SK-N-SH treated with all-trans-retinoic acid at 6 μM for 48 hours (cell line): ENCODE data around the gene UGT1A3.

Source experiments
- ATAC-seq: fragments of 200-7000 bp; cut with Tn5 transposase; 3 replicates; pipeline ENCODE4 v1.9.1; 2020; ENCODE audit warnings: mild to moderate bottlenecking, moderate library complexity
- ARNTL ChIP-seq: fragments of 450-650 bp; formaldehyde crosslinking; IDR thresholded peaks from 2 replicates; pipeline ENCODE4 v1.5.0; 2020; ENCODE audit warnings: low read depth, mild to moderate bottlenecking, moderate library complexity, borderline replicate concordance
- BACH2 ChIP-seq: fragments of 250-450 bp; sonication (Bioruptor Pico); IDR thresholded peaks from 2 replicates; pipeline ENCODE4 v1.9.0; 2021; ENCODE audit warnings: mild to moderate bottlenecking, borderline replicate concordance
- CREB5 ChIP-seq: fragments of 250-450 bp; sonication (Bioruptor Pico); IDR thresholded peaks from 2 replicates; pipeline ENCODE4 v1.5.1; 2020; ENCODE audit warnings: low read depth, mild to moderate bottlenecking, moderate library complexity
- CSDC2 ChIP-seq: fragments of 250-450 bp; sonication (Bioruptor Pico); IDR thresholded peaks from 2 replicates; pipeline ENCODE4 v1.5.0; 2020; ENCODE audit warnings: mild to moderate bottlenecking, moderate library complexity
- PATZ1 ChIP-seq: fragments of 250-450 bp; sonication (Bioruptor Pico); IDR thresholded peaks from 2 replicates; pipeline ENCODE4 v1.8.0; 2020; ENCODE audit warnings: mild to moderate bottlenecking, moderate library complexity, borderline replicate concordance
- PPARA ChIP-seq: fragments of 250-450 bp; sonication (Bioruptor Pico); IDR thresholded peaks from 2 replicates; pipeline ENCODE4 v1.5.0; 2020; ENCODE audit warnings: mild to moderate bottlenecking, borderline replicate concordance
- RARB ChIP-seq: fragments of 250-450 bp; sonication (Bioruptor Pico); IDR thresholded peaks from 2 replicates; pipeline ENCODE4 v1.8.0; 2021; ENCODE audit warnings: mild to moderate bottlenecking, moderate library complexity
- SNAI2 ChIP-seq: fragments of 250-450 bp; sonication (Bioruptor Pico); IDR thresholded peaks from 2 replicates; pipeline ENCODE4 v1.5.0; 2020; ENCODE audit warnings: mild to moderate bottlenecking, moderate library complexity
- TCF4 ChIP-seq: fragments of 250-450 bp; sonication (Bioruptor Pico); IDR thresholded peaks from 2 replicates; pipeline ENCODE4 v1.8.0; 2021; ENCODE audit warnings: mild to moderate bottlenecking, moderate library complexity, borderline replicate concordance
- TOX ChIP-seq: fragments of 250-450 bp; sonication (Bioruptor Pico); IDR thresholded peaks from 2 replicates; pipeline ENCODE4 v1.8.0; 2021; ENCODE audit warnings: mild to moderate bottlenecking, moderate library complexity, borderline replicate concordance
- ZC3H10 ChIP-seq: fragments of 250-450 bp; sonication (Bioruptor Pico); IDR thresholded peaks from 2 replicates; pipeline ENCODE4 v1.5.1; 2021; ENCODE audit warnings: mild to moderate bottlenecking, moderate library complexity
- ZFP3 ChIP-seq: fragments of 250-450 bp; sonication (Bioruptor Pico); IDR thresholded peaks from 2 replicates; pipeline ENCODE4 v1.5.0; 2020; ENCODE audit warnings: mild to moderate bottlenecking, moderate library complexity
- ZFP30 ChIP-seq: fragments of 450-650 bp; formaldehyde crosslinking; IDR thresholded peaks from 2 replicates; pipeline ENCODE4 v1.5.0; 2022; ENCODE audit warnings: mild to moderate bottlenecking, moderate library complexity
- ZNF565 ChIP-seq: fragments of 450-650 bp; formaldehyde crosslinking; conservative IDR thresholded peaks from 2 replicates; pipeline ENCODE4 v1.5.0; 2020; ENCODE audit warnings: low read depth, mild to moderate bottlenecking, moderate library complexity
- ZNF70 ChIP-seq: fragments of 450-650 bp; formaldehyde crosslinking; IDR thresholded peaks from 2 replicates; pipeline ENCODE4 v1.5.0; 2020; ENCODE audit warnings: mild to moderate bottlenecking, moderate library complexity
- ZNF8 ChIP-seq: fragments of 450-650 bp; formaldehyde crosslinking; IDR thresholded peaks from 2 replicates; pipeline ENCODE4 v1.5.0; 2020; ENCODE audit warnings: mild to moderate bottlenecking, moderate library complexity
- TF ChIP-seq, protein P1 (sequence below): fragments of 250-450 bp; sonication (Bioruptor Pico); IDR thresholded peaks from 2 replicates; pipeline ENCODE4 v1.5.0; 2020; ENCODE audit warnings: mild to moderate bottlenecking, moderate library complexity
- TF ChIP-seq, protein P2 (sequence below): fragments of 250-450 bp; sonication (Bioruptor Pico); IDR thresholded peaks from 2 replicates; pipeline ENCODE4 v1.8.0; 2021; ENCODE audit warnings: low read depth, mild to moderate bottlenecking, moderate library complexity, borderline replicate concordance

Gene UGT1A3

GRCh38 chr2:233799087-233799665 lies 70.3 kb downstream of the UGT1A3 start:
- ATAC-seq, result no peak
- TF ChIP-seq, protein P1, sequence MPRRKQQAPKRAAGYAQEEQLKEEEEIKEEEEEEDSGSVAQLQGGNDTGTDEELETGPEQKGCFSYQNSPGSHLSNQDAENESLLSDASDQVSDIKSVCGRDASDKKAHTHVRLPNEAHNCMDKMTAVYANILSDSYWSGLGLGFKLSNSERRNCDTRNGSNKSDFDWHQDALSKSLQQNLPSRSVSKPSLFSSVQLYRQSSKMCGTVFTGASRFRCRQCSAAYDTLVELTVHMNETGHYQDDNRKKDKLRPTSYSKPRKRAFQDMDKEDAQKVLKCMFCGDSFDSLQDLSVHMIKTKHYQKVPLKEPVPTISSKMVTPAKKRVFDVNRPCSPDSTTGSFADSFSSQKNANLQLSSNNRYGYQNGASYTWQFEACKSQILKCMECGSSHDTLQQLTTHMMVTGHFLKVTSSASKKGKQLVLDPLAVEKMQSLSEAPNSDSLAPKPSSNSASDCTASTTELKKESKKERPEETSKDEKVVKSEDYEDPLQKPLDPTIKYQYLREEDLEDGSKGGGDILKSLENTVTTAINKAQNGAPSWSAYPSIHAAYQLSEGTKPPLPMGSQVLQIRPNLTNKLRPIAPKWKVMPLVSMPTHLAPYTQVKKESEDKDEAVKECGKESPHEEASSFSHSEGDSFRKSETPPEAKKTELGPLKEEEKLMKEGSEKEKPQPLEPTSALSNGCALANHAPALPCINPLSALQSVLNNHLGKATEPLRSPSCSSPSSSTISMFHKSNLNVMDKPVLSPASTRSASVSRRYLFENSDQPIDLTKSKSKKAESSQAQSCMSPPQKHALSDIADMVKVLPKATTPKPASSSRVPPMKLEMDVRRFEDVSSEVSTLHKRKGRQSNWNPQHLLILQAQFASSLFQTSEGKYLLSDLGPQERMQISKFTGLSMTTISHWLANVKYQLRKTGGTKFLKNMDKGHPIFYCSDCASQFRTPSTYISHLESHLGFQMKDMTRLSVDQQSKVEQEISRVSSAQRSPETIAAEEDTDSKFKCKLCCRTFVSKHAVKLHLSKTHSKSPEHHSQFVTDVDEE (CRISPR knock-in tag), result no peak
- TF ChIP-seq RARB (no peak), ZNF70 (CRISPR knock-in tag) (no peak), ZFP3 (CRISPR knock-in tag) (no peak), ARNTL (CRISPR knock-in tag) (no peak), PPARA (no peak), CREB5 (CRISPR knock-in tag) (no peak), PATZ1 (CRISPR knock-in tag) (no peak), ZFP30 (no peak)
- TF ChIP-seq, protein P2, sequence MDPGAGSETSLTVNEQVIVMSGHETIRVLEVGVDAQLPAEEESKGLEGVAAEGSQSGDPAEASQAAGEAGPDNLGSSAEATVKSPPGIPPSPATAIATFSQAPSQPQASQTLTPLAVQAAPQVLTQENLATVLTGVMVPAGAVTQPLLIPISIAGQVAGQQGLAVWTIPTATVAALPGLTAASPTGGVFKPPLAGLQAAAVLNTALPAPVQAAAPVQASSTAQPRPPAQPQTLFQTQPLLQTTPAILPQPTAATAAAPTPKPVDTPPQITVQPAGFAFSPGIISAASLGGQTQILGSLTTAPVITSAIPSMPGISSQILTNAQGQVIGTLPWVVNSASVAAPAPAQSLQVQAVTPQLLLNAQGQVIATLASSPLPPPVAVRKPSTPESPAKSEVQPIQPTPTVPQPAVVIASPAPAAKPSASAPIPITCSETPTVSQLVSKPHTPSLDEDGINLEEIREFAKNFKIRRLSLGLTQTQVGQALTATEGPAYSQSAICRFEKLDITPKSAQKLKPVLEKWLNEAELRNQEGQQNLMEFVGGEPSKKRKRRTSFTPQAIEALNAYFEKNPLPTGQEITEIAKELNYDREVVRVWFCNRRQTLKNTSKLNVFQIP (CRISPR knock-in tag), result no peak

- no peak for TF ChIP-seq ZFP3 (CRISPR knock-in tag)
- no peak for TF ChIP-seq PPARA
- TF ChIP-seq TCF4 (CRISPR knock-in tag), result no peak
These were observed 70.9 kb downstream of the UGT1A3 start for GRCh38 chr2:233799716-233800115.

GRCh38 chr2:233800208-233800607 lies 71.4 kb downstream of the UGT1A3 start:
- ATAC-seq, result no peak
- TF ChIP-seq ZFP3 (CRISPR knock-in tag), result no peak
- TF ChIP-seq SNAI2 (CRISPR knock-in tag), result no peak
- TF ChIP-seq ARNTL (CRISPR knock-in tag), result no peak
- no peak for TF ChIP-seq ZNF565 (CRISPR knock-in tag)
- no peak for TF ChIP-seq TOX
- no peak for TF ChIP-seq ZNF70 (CRISPR knock-in tag)
- TF ChIP-seq CSDC2 (CRISPR knock-in tag), result no peak
- TF ChIP-seq, protein P1 (CRISPR knock-in tag), result no peak
- no peak for TF ChIP-seq PATZ1 (CRISPR knock-in tag)
- no peak for TF ChIP-seq ZFP30
- no peak for TF ChIP-seq ZC3H10 (CRISPR knock-in tag)
- no peak for TF ChIP-seq BACH2 (CRISPR knock-in tag)
- TF ChIP-seq ZNF8 (CRISPR knock-in tag), result no peak

More at GRCh38 chr2:233799716-233800115, 70.9 kb downstream of the UGT1A3 start:
- no peak for ATAC-seq
